Activated CD8-positive, alpha-beta memory T cell treated with anti-CD3 and anti-CD28 coated beads, Interleukin-2, amount 50 U/mL, for 1 hour (primary cell): ENCODE data around the gene LBHD2.
A peak's percentile ranks its signal among the peaks of the same experiment; 100 is the strongest.

Source experiments
- DNase-seq: peaks from one replicate; pipeline ENCODE4 v3.0.0-alpha.2; 2020; ENCODE audit errors: extremely low read depth

Gene LBHD2

DNA sequence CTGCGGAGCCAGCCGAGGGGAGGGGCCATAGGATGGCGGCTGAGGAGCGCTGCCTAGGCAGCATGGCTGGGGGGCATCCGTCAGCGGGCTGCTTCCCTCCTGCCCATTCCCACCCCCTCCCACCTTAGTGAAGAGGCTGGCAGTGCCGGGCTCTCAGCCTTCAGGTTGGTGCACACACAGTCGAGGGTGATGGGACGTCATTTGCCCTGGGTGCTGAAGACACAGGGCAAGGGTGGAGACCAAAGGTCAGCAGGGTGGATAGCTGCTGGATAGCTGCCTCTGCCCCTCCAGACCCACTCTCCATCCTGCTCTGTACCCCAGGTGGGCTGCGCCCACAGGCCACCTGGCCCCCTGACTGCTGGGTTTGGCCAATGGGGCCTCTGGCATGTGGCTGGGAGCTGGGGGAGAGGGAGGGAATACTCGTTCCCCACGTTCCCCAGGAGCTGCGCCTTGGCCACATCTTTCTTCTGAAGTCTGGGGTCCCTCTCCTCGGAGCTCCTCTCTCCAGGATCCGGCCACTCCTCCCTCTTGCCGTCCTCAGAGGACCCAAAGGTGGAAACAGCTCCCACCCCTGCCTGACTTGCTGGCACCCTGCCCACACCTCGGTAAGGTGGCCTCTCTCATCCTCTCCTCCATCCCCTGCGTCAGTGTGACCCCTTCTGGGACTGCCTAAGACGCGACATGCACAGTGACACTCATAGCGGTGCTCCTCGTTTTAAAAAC, 15.5 kb upstream of the LBHD2 start:
- no peak for DNase-seq

DNA sequence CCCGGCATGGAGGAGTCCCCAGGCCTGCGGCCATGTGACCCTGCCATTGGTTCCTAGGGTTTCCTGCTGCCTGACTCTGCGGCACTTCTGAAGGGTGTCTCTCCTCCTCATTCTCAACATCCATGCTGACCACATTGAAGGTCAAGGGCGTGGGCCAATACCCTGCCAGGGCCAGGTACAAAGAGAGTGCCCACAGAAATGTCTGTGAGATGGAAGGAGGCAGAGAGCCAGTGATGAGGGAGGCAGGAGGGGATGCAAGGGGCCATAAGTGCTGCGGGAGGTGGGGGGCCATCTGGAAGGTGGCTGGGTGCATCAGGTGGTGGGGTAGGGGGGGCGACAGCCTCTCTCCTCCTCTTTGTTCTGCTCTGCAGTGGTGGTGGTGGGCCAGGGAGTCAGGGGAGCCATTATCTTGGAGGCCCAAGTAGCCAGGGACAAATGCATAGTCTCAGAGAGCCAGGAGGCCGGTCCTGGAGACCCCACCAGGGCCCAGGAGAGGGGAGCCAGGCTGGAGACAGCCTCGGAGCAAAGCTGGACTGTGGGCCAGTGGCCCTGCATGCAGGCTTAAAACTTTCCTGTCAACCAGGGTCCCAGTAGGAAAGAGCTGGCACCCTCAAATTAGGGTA, 13.6 kb upstream of the LBHD2 start:
- no peak for DNase-seq

DNA sequence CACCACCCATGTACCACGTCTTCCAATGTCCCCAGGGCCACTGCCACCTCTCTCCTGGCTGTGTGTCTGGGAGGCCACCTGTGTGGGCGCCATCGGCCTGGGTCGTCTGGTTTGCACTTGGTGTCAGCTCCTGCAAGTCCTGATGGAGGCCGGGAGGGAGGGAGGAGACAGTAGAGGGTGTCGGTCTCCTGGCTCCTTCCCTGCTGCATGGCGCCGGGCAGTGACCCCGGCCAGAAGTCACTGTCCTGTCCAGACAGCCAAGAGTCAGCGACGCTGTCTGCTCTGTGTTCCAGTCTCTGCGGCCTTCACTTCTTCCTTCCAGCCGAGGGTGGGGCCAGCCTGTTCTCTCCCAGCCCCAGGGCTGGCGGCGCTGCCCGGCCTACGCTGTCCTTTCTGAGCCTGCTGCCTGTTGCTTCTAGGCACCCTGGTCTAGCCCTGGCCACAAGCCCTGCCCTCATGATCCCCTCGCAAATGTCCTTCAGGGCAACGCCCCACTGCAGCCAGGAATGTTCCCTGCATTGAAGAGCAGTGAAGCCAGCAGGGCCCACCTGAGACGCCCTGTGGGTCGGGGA, 13.0 kb upstream of the LBHD2 start:
- no peak for DNase-seq

DNA sequence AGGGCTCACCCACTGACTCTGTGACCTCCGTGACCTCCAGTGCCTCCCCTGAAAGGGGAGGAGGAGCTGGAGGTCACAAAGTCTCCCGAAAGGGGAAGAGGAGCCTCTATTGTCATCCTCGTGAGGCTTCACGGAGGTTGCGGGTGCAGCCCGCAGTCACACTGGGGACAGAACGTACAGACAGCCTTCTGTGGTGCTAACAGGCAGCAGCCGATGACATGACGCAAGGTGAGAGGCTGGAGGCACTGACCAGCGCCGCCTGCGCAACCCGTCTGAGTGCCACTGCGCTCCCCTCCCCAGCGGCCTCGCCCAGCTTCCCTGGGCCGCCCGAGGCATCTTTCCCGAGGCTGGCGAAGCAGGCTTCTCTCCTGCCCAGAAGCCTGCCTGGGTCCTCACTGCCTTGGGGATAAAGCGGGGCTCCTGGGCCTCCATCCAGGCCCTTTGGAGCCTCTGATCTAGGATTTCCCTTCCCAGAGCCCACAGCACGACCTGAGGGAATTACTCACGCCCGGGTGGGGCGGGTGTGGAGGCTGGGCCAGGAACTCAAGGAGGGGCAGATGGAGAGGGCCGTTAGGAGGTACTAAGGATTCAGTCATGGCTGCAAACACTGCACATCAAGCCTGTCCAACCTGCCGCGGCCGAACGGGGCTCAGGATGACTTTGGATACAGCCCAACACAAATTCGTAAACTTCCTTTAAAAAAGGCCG, 12.3 kb upstream of the LBHD2 start:
- DNase-seq, result no peak

- DNase-seq, result no peak
These were observed 11.2 kb upstream of the LBHD2 start for GRCh38 chr14:103072595-103073366.

DNA sequence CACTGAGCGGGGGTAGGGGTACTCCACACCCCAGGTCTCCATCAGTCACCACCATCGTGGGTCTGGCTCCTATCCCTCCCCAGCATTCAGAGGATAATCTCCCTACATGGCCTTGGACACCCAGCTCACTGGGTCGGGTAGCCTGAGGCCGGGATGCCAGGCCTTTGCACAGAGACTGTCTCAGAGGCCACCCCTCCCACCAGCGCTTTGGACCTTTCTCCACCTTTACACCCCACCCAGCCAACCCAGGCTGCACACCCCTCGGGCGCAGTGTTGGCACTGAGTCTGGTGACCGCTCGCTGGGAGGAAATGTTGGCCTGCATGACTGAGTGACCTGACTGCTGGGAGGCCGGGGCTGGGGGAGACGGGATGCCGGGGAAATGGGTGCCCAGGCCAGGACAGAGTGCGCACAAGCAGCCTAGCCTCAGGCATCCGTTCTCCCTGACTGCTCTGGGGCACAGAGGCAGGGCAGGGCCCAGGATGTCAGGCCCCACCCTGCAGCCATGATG, 10.6 kb upstream of the LBHD2 start:
- no peak for DNase-seq

GRCh38 chr14:103073876-103074728, 9.9 kb upstream of the LBHD2 start:
- no peak for DNase-seq

DNA sequence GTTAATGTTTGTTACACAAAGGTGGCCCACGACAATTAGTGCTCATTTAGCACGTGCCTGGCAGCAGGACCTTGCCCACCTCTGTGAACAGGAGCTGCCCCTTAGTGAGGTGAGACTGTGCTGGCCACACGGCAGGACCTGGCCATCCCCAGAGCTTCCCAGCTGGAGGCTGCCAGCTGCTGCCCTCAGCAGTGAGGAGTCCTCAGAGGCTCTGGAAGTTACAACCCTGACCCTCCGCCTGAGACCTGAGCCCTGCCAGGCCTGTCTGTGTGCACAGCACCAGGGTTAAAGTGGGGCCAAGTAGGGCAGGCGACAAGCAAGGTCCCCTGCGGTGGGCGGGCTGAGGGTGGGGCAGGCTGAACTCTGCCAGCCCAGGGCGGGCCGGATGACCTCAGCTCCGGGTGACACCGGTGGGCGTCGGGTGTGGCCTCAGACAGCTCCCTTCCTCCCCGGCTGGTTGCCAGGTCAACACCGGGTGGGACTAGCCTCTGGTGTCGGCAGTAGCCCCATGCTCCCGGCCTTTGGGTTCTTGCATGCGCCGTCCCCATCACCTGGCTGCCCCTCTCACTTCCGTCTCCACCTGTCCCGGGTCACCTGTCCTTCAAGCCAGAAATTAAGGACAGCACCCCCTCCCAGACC, 9.2 kb upstream of the LBHD2 start:
- DNase-seq, result no peak

DNA sequence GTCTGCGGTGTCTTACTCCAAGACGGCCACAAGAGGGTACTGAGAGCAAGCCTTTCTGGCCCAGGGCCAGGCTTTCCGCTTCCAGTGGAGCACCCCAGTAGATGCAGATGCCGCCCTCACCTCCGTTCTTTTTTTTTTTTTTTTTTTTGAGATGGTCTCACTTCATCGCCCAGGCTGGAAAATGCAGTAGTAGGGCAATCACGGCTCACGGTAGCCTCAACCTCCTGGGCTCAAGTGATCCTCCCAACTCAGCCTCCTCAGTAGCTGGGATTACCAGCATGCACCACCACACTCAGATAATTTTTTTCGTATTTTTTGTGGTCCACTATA, 5.6 kb upstream of the LBHD2 start:
- DNase-seq, result peak; percentile 46

DNA sequence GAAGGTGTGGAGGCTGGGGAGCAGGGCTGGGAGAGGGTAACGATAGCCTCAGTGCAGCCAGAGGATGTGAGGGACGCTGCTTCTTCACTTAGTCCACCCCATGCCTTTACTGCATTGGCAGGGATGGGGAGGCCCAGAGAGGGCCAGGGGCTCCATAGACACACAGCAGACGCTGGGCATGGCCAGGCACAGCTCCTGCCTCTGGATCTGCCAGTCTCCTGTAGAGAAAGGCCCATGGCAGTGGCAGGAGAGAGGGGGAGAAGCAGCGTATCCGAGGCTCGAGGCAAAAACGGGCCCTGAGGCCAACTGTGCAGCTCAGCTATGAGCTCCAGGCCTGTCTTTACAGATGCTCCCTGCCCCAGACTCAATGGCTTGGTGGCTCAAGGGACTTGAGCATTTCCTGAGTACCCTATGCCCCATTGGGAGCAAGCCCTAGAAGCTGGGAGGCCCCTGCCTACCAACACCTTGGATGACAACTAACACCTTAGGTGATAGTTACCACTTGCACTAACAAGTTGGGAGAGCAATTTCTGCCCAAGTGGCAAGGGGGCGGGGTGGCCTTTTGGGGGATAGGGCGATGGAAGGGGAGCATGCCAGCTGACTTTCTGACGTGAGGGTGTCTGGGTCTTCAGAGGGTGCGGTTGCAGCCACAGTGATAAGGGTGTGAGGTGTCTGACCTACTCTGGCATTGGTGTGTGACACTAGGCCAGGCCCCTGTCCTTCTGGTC, 5.0 kb upstream of the LBHD2 start:
- DNase-seq, result no peak

DNA sequence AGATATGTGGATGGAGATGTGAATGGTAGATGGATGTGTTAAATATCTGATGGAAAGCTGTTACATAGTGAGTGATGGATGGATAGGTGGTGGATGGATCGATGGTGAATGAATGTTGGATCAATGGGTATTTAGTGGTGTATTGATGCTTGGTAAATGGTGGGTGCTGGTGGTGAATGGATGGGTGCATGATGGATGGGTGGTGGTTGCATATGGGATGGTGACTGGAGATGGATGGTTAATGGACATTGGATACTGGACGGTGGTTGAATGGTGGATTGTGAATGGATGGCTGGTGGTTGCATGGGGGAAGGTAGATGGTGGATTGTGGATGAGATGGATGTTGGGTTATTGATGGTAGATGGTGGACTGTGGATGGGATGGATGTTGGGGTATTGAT, 2.1 kb upstream of the LBHD2 start:
- DNase-seq, result no peak

GRCh38 chr14:103085106-103086091, 1.4 kb downstream of the LBHD2 start:
- DNase-seq, result no peak

DNA sequence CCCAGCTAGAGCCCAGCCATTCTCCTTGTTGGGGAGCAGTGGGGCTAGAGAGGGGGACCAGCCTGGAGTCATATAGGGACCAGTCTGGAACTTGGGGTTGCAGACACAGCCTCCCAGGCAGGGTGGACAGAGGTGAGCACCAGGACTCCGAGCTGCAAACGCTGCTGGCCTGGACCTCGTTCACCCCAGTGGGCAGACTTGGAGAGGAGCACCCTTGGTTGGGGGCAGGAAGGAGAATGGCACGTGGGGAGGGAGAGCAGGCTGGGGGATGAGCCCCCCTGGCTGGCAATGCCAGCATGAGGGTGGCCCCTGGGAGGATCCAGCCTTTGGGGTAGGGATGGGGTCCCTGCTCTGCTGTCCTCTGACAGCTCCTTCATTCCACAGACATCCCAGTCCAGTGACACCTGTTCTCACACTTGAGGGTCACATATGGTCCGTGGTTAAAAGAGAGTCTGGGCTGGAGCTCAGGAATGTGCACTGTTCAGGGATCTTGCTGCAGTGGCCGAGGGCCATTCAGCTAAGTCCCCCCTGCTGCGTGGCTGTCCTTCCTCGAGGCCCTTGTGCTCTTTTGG, 2.8 kb downstream of the LBHD2 start:
- no peak for DNase-seq

- DNase-seq, result no peak
These were observed 3.4 kb downstream of the LBHD2 start for GRCh38 chr14:103087343-103087835.

DNA sequence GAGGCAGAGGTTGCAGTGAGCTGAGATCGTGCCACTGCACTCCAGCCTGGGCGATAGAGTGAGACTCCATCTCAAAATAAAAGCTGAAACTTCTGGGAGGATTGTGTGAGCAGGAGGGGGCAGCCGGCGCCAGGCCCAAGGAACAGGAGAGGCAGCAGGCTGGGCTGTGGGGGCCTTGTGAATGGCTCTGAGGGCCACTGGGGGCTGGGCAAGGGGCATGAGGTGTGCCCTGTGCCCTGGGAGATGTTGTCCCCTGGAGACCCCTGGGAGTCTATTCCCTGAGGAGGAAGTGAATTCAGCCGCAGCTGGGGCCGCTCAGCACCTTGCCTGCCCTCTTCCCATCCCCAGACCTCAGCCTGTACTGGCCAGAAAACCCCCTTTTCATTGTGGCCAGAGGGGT, 4.9 kb downstream of the LBHD2 start:
- DNase-seq, result no peak

DNA sequence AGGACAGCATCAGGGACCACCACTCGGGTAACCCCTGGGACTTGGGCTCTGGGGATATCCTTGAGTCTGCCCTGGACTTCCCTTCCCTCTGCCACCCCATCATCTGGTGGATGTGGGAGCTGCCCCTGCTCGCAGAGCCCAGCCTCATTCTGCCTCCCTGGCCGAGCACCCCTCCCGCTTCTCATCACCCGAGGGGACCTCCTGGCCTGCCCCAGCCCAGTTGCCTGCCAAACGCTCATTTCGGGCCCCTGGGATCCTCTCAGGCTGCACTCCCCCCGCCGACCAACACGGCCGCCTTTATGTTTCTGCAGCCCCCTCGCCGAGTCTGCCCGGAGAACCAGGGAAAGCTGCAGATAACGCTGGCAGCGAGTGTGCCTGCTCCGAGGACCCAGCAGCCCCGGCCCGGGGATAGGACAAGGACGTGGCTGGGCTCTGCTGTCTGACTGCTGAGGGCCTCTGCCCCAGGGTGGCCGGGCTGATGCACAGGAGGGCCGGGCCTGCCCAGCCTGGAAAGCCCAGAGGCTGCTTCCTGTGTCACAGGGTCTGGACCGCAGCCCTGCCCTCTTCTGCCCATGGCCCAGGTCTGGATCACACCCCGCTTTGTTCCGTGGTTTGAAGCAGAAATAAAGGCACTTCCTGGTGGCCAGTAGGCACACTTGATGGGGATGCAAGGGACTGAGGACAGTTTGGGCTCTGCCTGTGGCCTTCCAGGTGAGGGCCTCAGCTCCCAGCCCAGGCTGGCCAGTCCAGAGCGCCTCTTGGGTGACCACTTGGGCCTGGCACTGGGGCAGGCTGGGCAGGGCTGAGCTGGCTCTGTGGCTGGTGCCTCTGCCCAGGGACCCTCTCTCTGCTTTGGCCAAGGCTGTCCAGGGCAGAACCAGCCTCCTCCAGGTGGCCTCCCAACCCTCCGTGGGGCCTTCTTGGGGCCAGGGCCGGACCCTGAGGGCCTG, 5.7 kb downstream of the LBHD2 start:
- no peak for DNase-seq

- no peak for DNase-seq
These were observed 6.5 kb downstream of the LBHD2 start for GRCh38 chr14:103090481-103091020.
